Left colon (tissue), 2 donors: ENCODE measurements around the gene APOBEC3G. TPM values are rescaled to one million over a fixed set of nuclear protein-coding genes. Genes with fewer than 3 reads are reported as not detected.
"Not testable (repeated sequence)": the region's sequence is repeated elsewhere in the genome, so short reads cannot be mapped to it uniquely, and the experiment has no call there.

Experiments
- ATAC-seq: fragments of 200-7000 bp; cut with Tn5 transposase; one replicate; pipeline ENCODE4 v1.9.1; 2020; ENCODE audit warnings: mild to moderate bottlenecking, moderate library complexity
- DNase-seq, 2 donors: peaks; one replicate each; pipeline ENCODE4 v3.0.0-alpha.2; 2020
- intact Hi-C, 2 donors: fragments of 100-400 bp; cut with DNase I in 1 of 2; cut with micrococcal nuclease in 1 of 2; formaldehyde crosslinking; loops; one replicate each; pipeline versions ENCODE4 v1.11.2 to v1.14.0; 2022; cut with DNase I, micrococcal nuclease
- long read RNA-seq: library from polyadenylated mRNA; unstranded; transcript quantifications from one replicate; pipeline ENCODE4 v2.0.0, GENCODE V29; 2021
- total RNA-seq, 2 donors: library from RNA; stranded (reverse); fragmentation: NEBNext Ultra II Directional; extraction: Animal tissue kit (Norgen Biotek cat#: 25700); gene quantifications; one replicate each; pipeline ENCODE4 v1.2.1, GENCODE V29; 2021
- donor health status: DM: no; HTN: no; CAD: no.
- donor health status: DM: yes; HTN: yes; CAD: no.

Gene APOBEC3G
- total RNA-seq: 1 to 10 TPM; 3.8 to 7.8 TPM
- long read RNA-seq, partial matches to known transcripts: 0 of 4 reads
- long read RNA-seq, other reads (novel, unspliced or antisense): 1 of 4 reads

DNA sequence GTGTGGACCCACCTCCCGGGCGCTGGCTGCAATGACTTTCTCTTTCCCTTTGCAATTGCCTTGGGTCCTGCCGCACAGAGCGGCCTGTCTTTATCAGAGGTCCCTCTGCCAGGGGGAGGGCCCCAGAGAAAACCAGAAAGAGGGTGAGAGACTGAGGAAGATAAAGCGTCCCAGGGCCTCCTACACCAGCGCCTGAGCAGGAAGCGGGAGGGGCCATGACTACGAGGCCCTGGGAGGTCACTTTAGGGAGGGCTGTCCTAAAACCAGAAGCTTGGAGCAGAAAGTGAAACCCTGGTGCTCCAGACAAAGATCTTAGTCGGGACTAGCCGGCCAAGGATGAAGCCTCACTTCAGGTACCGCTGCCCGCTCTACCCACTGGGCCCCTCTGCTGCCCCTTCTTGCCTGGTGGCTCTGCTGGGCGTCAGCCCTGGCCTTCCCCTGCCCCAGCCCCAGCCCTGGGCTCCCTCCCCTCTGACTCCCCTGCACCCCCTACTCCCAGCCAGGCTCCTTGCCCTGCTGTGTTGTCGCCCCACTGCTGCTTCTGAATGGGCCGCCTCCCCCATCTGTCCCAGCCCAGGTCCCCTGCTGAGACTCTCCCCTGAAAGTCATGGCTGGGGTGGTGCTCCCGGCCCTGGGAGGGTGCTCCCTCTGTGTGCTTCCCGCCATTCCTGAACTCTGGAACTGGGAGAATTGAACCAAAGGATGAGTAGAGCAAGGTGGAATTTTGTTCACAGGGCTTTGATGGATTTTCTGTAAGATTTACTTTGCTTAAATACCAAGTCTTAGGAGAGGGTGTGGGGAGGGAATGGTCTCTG lies at the start of gene APOBEC3G:
TSS of gene APOBEC3G (plus strand) at position 250 of the 815 bp plus-strand sequence. CDS start at position 337, 87 bp downstream.
- intact Hi-C loops: not testable (repeated sequence)
- peak; percentile 97 for ATAC-seq
- peak; percentile 52 to 53 for DNase-seq

DNA sequence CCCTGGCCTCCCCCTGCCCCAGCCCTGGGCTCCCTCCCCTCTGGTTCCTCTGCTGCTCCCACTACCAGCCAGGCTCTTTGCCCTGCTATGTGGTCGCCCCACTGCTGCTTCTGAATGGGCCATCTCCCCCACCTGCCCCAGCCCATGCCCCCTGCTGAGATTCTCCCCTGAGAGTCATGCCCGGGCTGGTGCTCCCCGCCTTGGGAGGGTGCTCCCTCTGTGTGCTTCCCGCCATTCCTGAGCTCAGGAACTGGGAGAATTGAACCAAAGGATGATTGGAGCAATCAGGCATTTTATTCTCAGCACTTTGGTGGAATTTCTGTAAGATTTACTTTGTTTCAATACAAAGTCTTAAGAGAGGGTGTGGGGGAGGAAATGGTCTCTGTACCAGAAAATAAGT lies 49.4 kb upstream of the APOBEC3G start:
- DNase-seq (no peak), ATAC-seq (no peak)
- intact Hi-C loops: no loop called here

- intact Hi-C loops: no loop called here
- ATAC-seq (no peak), DNase-seq (no peak)
These were observed 48.8 kb upstream of the APOBEC3G start for GRCh38 chr22:39028281-39028680.

GRCh38 chr22:39029227-39029626 lies 47.8 kb upstream of the APOBEC3G start:
- intact Hi-C loops: no loop called here
- DNase-seq (no peak), ATAC-seq (no peak)

- no peak for DNase-seq
- intact Hi-C loops: no loop called here
- no peak for ATAC-seq
These were observed 46.4 kb upstream of the APOBEC3G start for GRCh38 chr22:39030705-39031104.

GRCh38 chr22:39031434-39032295 lies 45.4 kb upstream of the APOBEC3G start:
- intact Hi-C loops, ATAC-seq, DNase-seq: not testable (repeated sequence)

DNA sequence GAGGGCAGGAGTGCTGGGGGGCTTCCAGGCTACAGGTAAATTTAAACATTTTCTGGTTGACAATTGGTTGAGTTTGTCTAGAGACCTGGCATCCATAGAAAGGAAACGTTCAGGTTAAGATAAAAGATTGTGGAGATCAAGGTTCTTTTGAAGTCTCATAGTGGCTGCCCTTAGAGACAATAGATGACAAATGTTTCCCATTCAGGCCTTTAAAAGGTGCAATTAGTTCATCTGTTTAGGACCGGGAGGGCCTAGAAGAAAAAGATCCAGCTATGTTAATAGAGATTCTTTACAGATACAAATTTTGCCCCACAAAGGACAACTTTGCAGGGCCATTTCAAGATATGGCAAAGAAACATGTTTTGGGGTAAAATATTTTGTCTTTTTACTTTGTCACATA lies 40.0 kb upstream of the APOBEC3G start:
- intact Hi-C loops, ATAC-seq, DNase-seq: not testable (repeated sequence)

GRCh38 chr22:39039306-39040126 lies 37.6 kb upstream of the APOBEC3G start:
- ATAC-seq (no peak), DNase-seq (no peak)
- intact Hi-C loops: no loop called here

DNA sequence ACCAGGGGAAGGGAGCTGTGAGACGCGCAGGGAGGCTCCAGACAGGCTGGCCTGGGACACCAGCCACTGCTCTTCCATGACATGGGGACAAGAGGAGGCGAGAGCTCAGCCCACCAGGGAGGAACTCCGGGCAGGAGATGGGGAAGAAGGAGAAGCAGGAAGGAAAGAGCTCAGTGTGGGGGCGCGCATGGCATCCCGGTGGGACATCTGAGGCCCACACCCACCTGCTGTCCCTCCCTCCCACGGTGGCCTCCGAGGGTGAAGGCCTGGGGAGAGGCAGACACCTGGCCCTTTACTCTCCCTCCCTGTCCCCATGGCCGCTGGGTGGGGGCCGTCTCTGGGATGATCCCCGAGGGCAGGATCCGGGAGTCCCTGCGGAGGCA lies 36.9 kb upstream of the APOBEC3G start:
- ATAC-seq, DNase-seq, intact Hi-C loops: not testable (repeated sequence)

- ATAC-seq (peak; percentile 91), DNase-seq (peak; percentile 51 to 72)
- intact Hi-C loops: not testable (repeated sequence)
These were observed 36.4 kb upstream of the APOBEC3G start, which contains the start of gene APOBEC3F for GRCh38 chr22:39040538-39041296. Gene APOBEC3F, plus strand, starts transcription at chr22:39040864. Its CDS starts 97 bp downstream, at chr22:39040961.

DNA sequence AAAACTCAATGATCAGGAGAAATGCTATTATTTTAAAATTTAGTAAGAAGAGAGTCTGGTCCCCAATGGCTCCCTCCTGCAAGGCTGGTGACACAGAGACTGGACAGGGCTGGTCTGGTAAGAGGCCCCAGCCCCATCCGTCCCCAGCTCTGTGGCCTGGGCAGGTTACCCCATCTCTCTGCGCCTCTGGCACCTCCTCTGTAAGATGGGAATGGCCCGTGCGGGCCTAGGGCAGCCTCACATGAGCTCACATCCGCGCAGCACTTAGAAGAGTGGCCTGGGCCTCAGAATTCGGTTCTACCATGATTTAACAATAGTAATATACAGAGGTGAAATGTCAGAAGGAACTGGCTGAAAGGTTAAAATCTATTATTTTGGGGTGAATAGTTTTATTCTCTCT lies 35.2 kb upstream of the APOBEC3G start:
- intact Hi-C loops: no loop called here
- no peak for DNase-seq
- ATAC-seq: no peak

DNA sequence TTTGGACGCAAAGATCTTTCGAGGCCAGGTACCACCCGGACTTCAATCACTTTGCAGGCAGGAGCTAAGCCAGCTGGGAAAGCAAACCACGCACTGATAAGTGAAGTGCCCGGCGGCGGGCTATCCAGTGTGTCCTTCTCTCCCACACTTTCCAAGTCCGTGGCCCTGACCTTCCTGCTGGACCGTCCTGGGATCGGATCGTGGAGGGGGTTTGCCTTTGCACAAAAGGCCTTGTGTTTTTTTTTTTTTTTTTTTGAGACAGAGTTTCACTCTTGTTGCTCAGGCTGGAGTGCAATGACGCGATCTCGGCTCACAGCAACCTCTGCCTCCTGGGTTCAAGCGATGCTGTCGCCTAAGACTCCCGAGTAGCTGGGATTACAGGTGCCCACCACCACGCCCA lies 34.0 kb upstream of the APOBEC3G start:
- DNase-seq, ATAC-seq, intact Hi-C loops: not testable (repeated sequence)

- ATAC-seq, intact Hi-C loops, DNase-seq: not testable (repeated sequence)
These were observed 31.9 kb upstream of the APOBEC3G start for GRCh38 chr22:39045136-39045535.

GRCh38 chr22:39049486-39049885 lies 27.6 kb upstream of the APOBEC3G start:
- intact Hi-C loops, ATAC-seq, DNase-seq: not testable (repeated sequence)

DNA sequence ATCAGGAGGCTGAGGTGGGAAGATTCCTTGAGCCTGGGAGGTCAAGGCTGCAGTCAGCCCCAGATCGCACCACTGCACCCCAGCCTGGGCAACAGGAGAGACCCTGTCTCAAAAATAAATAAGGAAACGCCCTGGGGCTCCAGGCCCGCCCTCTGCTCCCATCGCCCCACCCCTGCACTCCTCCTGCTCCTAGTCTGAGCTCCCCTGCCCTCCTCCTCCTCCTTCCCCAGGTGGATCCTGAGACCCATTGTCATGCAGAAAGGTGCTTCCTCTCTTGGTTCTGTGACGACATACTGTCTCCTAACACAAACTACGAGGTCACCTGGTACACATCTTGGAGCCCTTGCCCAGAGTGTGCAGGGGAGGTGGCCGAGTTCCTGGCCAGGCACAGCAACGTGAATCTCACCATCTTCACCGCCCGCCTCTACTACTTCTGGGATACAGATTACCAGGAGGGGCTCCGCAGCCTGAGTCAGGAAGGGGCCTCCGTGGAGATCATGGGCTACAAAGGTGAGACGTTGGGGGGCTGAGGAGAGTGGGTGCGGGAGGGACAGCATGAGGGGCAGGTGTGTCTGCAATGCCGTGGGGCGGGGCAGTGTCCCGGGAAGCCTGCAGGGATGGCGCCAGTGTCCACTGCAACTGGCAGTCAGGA lies 25.1 kb upstream of the APOBEC3G start:
- ATAC-seq, DNase-seq, intact Hi-C loops: not testable (repeated sequence)

- intact Hi-C loops: no loop called here
- DNase-seq (no peak), ATAC-seq (no peak)
These were observed 21.4 kb upstream of the APOBEC3G start for GRCh38 chr22:39055658-39056057.

DNA sequence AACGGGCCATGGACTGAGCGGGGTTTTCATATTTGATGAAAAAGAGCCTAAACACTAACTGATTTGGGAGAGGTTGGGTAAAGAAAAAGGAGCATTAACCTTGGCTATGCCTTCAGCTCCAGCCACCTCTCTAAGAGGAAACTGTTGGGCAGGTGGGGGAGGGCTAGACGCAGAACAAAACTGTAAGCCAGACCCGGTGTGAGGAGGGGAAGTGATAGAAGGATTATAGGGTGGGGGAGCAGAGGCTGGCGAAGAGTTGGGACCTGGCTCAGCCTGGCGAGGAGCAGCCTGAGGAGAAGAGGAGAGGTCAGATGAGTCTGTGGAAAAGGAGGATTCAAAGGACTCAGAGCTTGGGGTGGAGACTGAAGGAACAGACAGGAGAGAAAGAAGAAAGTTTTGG lies 15.8 kb upstream of the APOBEC3G start:
- ATAC-seq, intact Hi-C loops, DNase-seq: not testable (repeated sequence)
